GM18909 (cell line): ENCODE data around the gene CCK.

Experiments used
- ATAC-seq: cut with Tn5 transposase; IDR thresholded peaks from one replicate; pipeline ENCODE4 v1.9.1; 2021; ENCODE audit warnings: mild to moderate bottlenecking; ENCODE audit not compliant: unreplicated experiment, poor library complexity

The CCK gene

GRCh38 chr3:42226470-42227425 lies 39.2 kb downstream of the CCK start:
- ATAC-seq, result no peak

- ATAC-seq, result no peak
Observed at GRCh38 chr3:42225486-42226363, 40.3 kb downstream of the CCK start.

DNA sequence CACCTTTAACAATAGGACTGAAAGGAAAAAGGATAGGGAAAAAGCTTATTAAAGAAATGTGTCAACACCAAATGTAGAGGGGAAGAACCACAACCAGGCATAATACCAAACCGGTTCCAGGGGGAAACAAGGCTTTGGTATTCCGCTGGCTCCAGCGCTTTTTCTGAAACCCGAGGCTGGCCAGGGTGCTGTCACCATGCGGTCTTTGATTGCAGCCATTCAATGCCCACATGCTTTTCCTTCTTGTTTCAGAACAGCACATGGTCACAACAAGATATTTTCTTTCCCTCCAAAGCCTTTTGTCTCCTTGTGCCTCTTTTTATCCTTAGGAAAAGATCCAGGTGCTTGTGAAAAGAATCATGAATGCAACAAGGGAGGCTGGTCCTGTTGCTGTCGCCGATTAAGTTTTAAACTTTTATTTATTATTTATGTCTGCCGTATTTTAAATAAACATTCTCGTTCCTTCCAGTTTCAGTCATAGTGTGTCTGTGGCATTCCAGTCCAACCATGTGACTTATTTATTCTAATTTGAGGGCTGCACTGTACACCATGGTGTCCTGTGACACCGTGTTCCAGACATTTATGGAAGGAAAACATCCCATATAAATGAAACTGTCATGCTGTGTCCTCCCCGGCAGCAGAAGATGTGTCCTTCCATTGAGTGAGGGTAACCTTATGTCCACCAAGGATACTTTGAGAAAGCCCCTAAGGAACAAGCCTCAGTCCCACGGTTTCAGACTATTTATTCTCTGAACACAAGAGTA lies 41.1 kb downstream of the CCK start:
- ATAC-seq, result no peak

GRCh38 chr3:42224178-42224577 lies 41.8 kb downstream of the CCK start:
- no peak for ATAC-seq

DNA sequence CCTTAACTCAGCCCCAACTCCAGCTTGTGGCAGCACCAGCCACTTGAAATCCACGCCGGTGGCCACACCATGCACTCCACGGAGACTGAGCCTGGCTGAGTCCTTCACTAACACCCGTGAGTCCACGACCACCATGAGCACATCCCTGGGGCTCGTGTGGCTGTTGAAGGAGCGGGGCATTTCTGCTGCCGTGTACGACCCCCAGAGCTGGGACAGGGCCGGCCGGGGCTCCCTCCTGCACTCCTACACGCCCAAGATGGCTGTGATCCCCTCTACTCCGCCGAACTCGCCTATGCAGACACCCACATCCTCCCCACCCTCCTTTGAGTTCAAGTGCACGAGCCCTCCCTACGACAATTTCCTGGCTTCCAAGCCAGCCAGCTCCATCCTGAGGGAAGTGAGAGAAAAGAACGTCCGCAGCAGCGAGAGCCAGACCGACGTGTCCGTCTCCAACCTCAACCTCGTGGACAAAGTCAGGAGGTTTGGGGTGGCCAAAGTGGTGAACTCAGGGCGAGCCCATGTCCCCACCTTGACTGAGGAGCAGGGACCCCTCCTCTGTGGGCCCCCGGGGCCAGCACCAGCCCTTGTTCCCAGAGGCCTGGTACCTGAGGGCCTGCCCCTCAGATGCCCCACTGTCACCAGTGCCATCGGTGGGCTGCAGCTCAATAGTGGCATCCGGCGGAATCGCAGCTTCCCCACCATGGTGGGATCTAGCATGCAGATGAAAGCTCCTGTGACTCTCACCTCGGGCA lies 42.9 kb downstream of the CCK start:
- ATAC-seq, result no peak

DNA sequence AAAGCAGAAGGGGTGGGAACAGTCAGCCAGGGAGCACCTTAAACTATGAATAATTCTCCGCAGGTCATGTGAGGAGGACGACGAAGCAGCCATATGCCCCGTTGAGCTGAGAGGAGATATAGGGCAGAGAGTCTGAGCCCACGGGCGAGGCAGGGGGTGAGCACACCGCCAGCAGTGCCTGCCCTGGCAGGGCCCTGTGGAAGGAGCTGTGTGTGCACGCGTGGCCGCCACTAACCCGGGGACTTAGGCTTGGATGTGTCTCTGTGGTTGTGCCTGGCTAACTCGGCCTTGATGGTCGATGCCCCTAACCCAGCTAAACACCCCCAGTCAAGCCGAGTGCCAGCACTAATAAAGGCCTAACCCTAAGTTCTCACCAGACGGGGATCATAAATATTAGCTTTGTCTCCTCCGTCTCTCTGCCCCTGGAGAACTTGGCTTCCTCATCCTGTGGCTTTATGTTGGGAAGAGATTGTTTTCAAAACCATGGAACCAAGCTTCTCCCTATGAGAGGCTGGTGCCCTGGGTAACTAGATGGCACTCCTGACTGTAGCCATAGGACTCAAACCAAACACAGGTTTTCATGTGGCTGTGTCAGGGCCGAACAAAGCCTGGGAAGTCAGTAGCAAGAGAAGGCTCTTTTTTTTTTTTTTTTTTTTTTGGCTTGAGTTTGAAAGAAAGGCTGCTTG lies 45.4 kb downstream of the CCK start:
- no peak for ATAC-seq

- ATAC-seq, result no peak
Observed at GRCh38 chr3:42216931-42217333, 49.1 kb downstream of the CCK start.

DNA sequence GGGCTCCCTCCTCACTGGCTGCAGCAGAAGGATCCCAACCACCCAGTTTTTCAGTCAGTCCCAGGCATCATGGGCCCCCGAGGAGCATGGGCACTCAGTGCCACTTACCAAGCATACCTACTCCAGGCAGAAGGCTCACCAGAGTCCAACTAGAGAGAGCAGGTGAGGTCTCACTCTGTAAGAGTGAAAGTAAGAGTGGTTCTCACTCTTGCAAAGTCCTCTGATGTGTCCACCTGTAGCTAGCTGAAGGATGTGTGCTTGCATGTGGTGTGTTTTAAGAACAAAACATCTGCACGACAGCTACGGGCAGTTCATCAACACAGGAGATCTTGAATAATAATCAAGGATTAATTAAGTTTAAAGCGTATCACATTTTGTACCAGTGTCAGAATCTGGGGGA lies 49.7 kb downstream of the CCK start:
- ATAC-seq, result peak; percentile 74

DNA sequence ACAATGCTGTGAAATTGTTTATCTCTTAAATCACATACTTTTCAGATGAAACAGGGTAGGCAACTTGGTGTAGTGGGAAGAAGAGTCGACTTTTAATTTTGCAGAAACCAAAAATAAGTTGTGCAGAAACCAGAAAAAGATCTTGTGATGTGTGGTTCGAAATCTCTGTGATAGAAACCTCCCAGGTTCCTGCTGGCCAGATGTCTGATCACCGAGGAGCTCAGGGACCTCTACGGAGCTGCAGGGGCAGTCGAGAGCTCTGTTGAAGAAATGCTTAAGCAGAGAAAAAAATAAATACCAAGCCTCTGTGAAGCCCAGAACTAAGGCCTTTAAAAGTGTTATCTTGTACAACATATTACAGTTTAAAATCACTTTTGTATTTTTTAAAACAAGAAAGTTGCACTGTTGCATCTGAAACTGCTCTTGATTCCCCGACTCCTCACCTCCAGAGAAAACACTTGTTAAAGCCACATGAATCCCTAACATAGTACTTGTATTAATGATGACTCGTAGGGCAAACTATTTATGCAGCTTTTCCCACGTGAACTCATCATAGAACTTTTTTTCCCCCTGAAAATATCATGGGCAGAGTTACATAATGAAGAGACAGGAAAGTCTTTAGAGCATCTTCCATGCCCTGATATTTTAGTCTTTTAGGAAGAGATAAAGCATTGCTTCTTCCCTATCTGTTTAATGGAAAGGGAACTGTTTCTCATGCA lies 51.3 kb downstream of the CCK start:
- peak; percentile 53 for ATAC-seq

DNA sequence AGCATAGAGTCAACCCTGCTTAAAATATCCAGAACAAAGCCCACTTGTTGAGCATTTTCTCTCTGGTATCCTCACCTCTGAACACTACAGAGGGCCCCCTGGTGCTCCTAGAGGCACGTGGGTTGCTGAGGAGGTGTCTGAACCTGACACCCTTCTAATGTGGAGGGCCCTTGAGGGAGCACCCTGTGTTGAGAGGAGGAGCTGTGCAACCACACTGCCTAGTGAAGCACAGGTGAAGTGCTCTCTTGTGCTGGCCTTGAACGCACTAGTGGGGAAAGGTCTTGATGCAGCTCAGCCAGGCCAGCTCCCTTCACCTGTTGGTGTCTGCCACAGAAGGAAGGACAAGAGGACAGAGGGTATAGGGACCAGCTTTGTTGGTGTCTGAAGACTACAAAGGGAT lies 51.9 kb downstream of the CCK start:
- ATAC-seq, result peak; percentile 25

DNA sequence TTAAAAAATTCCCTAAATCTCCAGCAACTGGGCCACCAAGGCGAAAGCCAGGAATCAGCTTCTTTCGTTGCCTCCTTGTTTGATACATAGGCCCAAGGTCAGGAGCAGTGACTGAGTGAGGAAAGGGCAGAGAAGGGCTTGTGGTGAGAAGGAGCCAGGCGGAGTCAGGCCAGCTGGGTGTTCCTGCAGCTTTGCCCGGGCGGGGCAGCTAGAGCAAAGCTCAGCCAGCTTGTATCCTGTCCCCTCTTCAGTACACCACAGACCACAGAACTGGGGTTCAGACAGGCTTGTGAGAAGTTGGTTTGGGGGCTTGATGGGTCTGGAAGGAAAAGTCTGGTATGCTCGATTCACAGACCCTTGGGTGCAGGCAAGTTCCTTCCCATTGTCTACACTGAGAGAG lies 52.6 kb downstream of the CCK start:
- peak; percentile 51 for ATAC-seq

DNA sequence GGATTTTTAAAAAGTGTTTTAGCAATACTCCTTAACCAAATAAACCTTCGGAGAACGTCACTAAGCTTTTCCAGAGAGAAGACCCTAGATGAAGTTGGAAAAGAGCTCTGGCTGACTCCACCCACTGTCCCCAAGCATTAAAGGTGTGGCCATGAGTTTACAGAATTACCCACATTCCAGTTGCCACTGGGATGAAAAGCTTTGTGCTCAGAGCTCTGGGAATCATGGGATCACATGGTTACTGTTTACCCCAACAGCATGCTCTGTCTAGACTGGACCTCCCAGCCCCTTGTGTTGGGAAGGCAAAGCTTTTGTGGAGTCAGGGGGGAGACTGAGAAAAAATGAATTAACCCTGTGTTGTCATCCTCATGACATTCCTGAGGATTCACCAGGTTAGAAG lies 55.3 kb downstream of the CCK start:
- no peak for ATAC-seq

DNA sequence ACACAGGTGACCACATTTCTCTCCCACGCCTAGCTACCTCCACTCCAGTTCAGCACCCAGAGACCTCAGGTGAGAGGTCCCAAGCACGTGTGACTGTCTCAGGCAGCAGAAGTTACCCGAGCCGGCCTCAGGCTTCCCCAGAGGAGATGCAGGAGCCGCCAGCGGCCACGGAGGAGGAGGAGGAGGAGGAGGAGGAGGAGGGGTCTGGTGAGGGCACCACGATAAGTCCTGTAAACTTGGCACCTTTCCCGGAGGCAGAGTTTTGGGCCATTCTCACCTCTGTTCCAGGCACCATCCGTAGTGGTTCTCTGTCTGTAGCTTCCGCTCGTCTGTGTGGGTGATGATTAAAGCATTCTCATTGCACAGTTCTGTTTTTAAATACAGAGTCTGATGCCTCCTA lies 56.1 kb downstream of the CCK start:
- no peak for ATAC-seq
